Neuronal stem cell (in vitro differentiated cells): ENCODE results near the gene TTC28.

Experiments
- DNase-seq: peaks from one replicate; pipeline ENCODE4 v3.0.0-alpha.2; 2013; ENCODE audit warnings: low spot score
- H2AFZ ChIP-seq: one replicate; pipeline ENCODE4 v1.6.1; 2013; ENCODE audit warnings: mild to moderate bottlenecking, low read length, inconsistent platforms
- H2AK5ac ChIP-seq: 2 replicates; pipeline ENCODE4 v1.6.1; 2013; ENCODE audit warnings: low read depth, mild to moderate bottlenecking, inconsistent platforms, low read length, moderate library complexity, mixed read lengths
- H2BK120ac ChIP-seq: 2 replicates; pipeline ENCODE4 v1.6.1; 2013; ENCODE audit warnings: low read depth, mild to moderate bottlenecking, inconsistent platforms, low read length, moderate library complexity, mixed read lengths
- H2BK12ac ChIP-seq: one replicate; pipeline ENCODE4 v1.6.1; 2013; ENCODE audit warnings: low read length, inconsistent platforms
- H2BK15ac ChIP-seq: 2 replicates; pipeline ENCODE4 v1.6.1; 2013; ENCODE audit warnings: mild to moderate bottlenecking, low read length, inconsistent platforms, mixed read lengths
- H2BK5ac ChIP-seq: one replicate; pipeline ENCODE4 v1.6.1; 2013; ENCODE audit warnings: inconsistent platforms, mild to moderate bottlenecking, low read length, moderate library complexity
- H3K14ac ChIP-seq: one replicate; pipeline ENCODE4 v1.6.1; 2013; ENCODE audit warnings: low read length, inconsistent platforms
- H3K18ac ChIP-seq: 2 replicates; pipeline ENCODE4 v1.6.1; 2013; ENCODE audit warnings: low read length, inconsistent platforms
- H3K23ac ChIP-seq: 2 replicates; pipeline ENCODE4 v1.6.1; 2013; ENCODE audit warnings: low read depth, mild to moderate bottlenecking, mixed read lengths, low read length, inconsistent platforms; ENCODE audit not compliant: poor library complexity
- H3K27ac ChIP-seq: replicated peaks from 3 replicates; pipeline ENCODE4 v1.5.1; 2013; ENCODE audit warnings: low read length, inconsistent platforms
- H3K27me3 ChIP-seq, 3 experiments: 2 replicates each; pipeline ENCODE4 v1.6.1; 2013; ENCODE audit warnings: low read length in 3 of 3, mild to moderate bottlenecking in 2 of 3, inconsistent platforms in 1 of 3, low read depth in 1 of 3, mixed read lengths in 1 of 3, moderate library complexity in 1 of 3; ENCODE audit not compliant: control insufficient read depth in 3 of 3, insufficient read depth in 3 of 3
- H3K36me3 ChIP-seq, 2 donors: replicated peaks in 1 of 2; 2 replicates each; pipeline ENCODE4 v1.6.1; 2013; ENCODE audit warnings: low read length in 2 of 2; ENCODE audit not compliant: control insufficient read depth in 2 of 2, insufficient read depth in 2 of 2
- H3K4ac ChIP-seq: 2 replicates; pipeline ENCODE4 v1.6.1; 2013; ENCODE audit warnings: inconsistent platforms, mild to moderate bottlenecking, low read length, moderate library complexity
- H3K4me1 ChIP-seq, 2 donors: 1 replicate in 1 of 2; 2 replicates in 1 of 2; pipeline ENCODE4 v1.6.1; 2013; ENCODE audit warnings: low read length in 2 of 2, low read depth in 1 of 2; ENCODE audit not compliant: control insufficient read depth in 2 of 2, insufficient read depth in 1 of 2
- H3K4me2 ChIP-seq: one replicate; pipeline ENCODE4 v1.6.1; 2013; ENCODE audit warnings: mild to moderate bottlenecking, low read length, inconsistent platforms; ENCODE audit not compliant: insufficient read depth, poor library complexity, severe bottlenecking
- H3K4me3 ChIP-seq, 2 donors: 2 replicates each; pipeline ENCODE4 v1.5.1; 2013; ENCODE audit warnings: low read length in 2 of 2, mild to moderate bottlenecking in 2 of 2, inconsistent platforms in 1 of 2, moderate library complexity in 1 of 2
- H3K79me1 ChIP-seq: one replicate; pipeline ENCODE4 v1.6.1; 2013; ENCODE audit warnings: low read depth, mild to moderate bottlenecking, inconsistent platforms, low read length, moderate library complexity
- H3K9ac ChIP-seq: one replicate; pipeline ENCODE4 v1.6.1; 2013; ENCODE audit warnings: mild to moderate bottlenecking, low read depth, low read length, inconsistent platforms; ENCODE audit not compliant: poor library complexity
- H3K9me3 ChIP-seq, 2 donors: replicated peaks in 1 of 2; 2 replicates each; pipeline versions ENCODE3 to v1.6.1; 2013; ENCODE audit warnings: low read length in 2 of 2, mild to moderate bottlenecking in 2 of 2, inconsistent platforms in 1 of 2, low read depth in 1 of 2, mixed read lengths in 1 of 2, moderate library complexity in 1 of 2; ENCODE audit not compliant: control insufficient read depth in 2 of 2, insufficient read depth in 1 of 2
- H4K8ac ChIP-seq: one replicate; pipeline ENCODE4 v1.6.1; 2013; ENCODE audit warnings: low read depth, mild to moderate bottlenecking, inconsistent platforms, low read length, moderate library complexity
- H4K91ac ChIP-seq: one replicate; pipeline ENCODE4 v1.6.1; 2013; ENCODE audit warnings: low read length, low read depth, mild to moderate bottlenecking, inconsistent platforms; ENCODE audit not compliant: poor library complexity
- WGBS, 2 donors: extraction: QIAGEN DNeasy Blood & Tissue Kit; methylation state at CpG; one replicate each; pipeline ENCODE4 v1.1.7; 2013; ENCODE audit warnings: missing lambda C conversion rate in 2 of 2, mixed read lengths in 1 of 2; ENCODE audit not compliant: insufficient read length in 2 of 2, insufficient replicate concordance in 1 of 2; ENCODE audit errors: extremely low coverage in 2 of 2; 5-methylcytosine and 5-hydroxymethylcytosine counted together

TTC28 gene

DNA sequence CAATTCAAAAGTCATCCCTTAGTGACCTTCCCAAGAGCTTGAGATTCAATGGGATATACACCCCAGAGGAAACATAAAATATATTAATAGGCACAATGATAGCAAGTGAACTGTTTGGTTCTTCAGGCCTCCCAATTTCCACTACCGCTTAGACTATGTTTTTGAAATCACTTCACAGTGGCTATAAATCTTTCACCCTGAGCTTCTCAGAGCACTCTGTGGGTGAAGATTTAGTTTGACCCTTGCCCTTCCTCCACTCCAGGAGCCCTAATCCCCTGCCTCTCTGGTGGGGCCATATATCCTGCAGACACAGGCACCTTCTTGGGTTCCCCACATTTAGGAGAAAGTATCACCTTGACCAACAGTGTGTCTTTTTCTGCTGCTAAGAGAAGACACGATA is 573.7 kb downstream of the TTC28 start:
- no peak overlapping the region for H2BK5ac ChIP-seq
- no peak overlapping the region for H3K23ac ChIP-seq
- no peaks in the 10 kb centered on the region for H3K27me3 ChIP-seq
- H2BK12ac ChIP-seq, result no peak overlapping the region
- no peak overlapping the region for H3K14ac ChIP-seq
- no peak overlapping the region for H3K4me2 ChIP-seq
- H2BK15ac ChIP-seq, result no peak overlapping the region
- no CpG with 5 or more reads among the region's 2 CpGs for WGBS, 2 donors
- no peak overlapping the region for H2BK120ac ChIP-seq
- no peak overlapping the region for H2AK5ac ChIP-seq
- H3K9me3 ChIP-seq, result no peaks in the 10 kb centered on the region
- H2AFZ ChIP-seq, result no peak overlapping the region
- H3K79me1 ChIP-seq, result no peaks in the 10 kb centered on the region
- H3K36me3 ChIP-seq, result peaks cover 14 to 73% of the 10 kb centered on the region in 2 donors
- H3K27ac ChIP-seq, result no peak overlapping the region
- no peak overlapping the region for H3K18ac ChIP-seq
- no peak overlapping the region for H3K4me3 ChIP-seq
- no peaks in the 10 kb centered on the region for H3K4me1 ChIP-seq
- no peak overlapping the region for H4K91ac ChIP-seq
- no peak overlapping the region for H3K4ac ChIP-seq
- no peak overlapping the region for H4K8ac ChIP-seq
- no peak overlapping the region for H3K9ac ChIP-seq
- no peak for DNase-seq

DNA sequence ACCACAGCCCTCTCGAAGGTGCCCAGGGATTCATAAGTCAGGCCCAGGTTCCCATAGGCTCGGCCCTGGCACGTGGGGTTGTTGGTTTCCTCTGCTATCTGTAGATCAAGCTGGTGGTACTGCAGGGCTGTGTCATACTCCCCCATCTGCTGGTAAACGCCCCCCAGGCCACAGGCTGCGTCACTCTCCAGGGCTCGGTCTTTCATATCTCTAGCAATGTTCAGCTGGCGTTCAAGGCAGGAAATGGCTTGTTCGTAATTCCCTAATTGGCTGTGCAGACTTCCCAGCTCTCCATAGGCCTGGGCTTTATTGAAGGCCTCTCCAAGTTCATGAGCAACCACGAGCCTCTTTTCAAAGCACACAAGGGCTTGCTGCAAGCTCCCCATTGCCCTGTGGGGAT is 574.2 kb downstream of the TTC28 start:
- H3K9me3 ChIP-seq, result peaks cover 0 to 1% of the 10 kb centered on the region in 2 donors
- WGBS, 2 donors, result no CpG with 5 or more reads among the region's 9 CpGs
- H3K4me2 ChIP-seq, result no peak overlapping the region
- no peak overlapping the region for H2AK5ac ChIP-seq
- H2BK120ac ChIP-seq, result no peak overlapping the region
- no peak overlapping the region for H3K4ac ChIP-seq
- DNase-seq, result no peak
- no peak overlapping the region for H3K27ac ChIP-seq
- no peak overlapping the region for H3K4me3 ChIP-seq
- no peak overlapping the region for H4K8ac ChIP-seq
- H3K36me3 ChIP-seq, result peaks cover 15 to 76% of the 10 kb centered on the region in 2 donors
- H4K91ac ChIP-seq, result no peak overlapping the region
- H3K23ac ChIP-seq, result no peak overlapping the region
- no peak overlapping the region for H2AFZ ChIP-seq
- no peak overlapping the region for H2BK12ac ChIP-seq
- H3K27me3 ChIP-seq, result no peaks in the 10 kb centered on the region
- H3K14ac ChIP-seq, result no peak overlapping the region
- no peaks in the 10 kb centered on the region for H3K4me1 ChIP-seq
- no peak overlapping the region for H2BK15ac ChIP-seq
- no peak overlapping the region for H3K18ac ChIP-seq
- no peak overlapping the region for H3K9ac ChIP-seq
- no peak overlapping the region for H2BK5ac ChIP-seq
- no peaks in the 10 kb centered on the region for H3K79me1 ChIP-seq

DNA sequence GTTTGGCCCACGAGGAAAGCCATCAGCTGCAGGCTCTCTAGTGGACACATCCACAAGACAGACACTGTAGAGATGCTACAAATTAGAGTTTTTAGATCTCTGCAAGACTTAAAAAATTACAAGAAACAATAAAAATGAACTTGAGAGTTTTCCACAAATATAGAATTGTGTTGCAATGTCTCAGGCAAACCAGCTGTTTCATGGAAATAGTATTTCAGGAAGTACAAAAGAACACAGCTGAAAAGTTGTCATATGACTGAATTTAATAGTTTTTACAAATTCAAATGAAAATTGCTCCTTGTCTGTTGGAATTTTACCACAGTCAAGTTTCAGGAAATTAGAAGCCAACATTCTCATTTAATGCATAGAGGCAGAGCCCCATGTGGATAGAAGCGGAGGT is 576.0 kb downstream of the TTC28 start:
- H3K23ac ChIP-seq, result no peak overlapping the region
- no peak overlapping the region for H2BK15ac ChIP-seq
- no peak overlapping the region for H2BK5ac ChIP-seq
- H3K27ac ChIP-seq, result no peak overlapping the region
- H3K4ac ChIP-seq, result no peak overlapping the region
- no peaks in the 10 kb centered on the region for H3K4me1 ChIP-seq
- no peak overlapping the region for H3K14ac ChIP-seq
- H3K18ac ChIP-seq, result no peak overlapping the region
- no CpG with 5 or more reads among the region's 2 CpGs for WGBS, 2 donors
- H4K8ac ChIP-seq, result no peak overlapping the region
- no peak overlapping the region for H3K9ac ChIP-seq
- H3K4me2 ChIP-seq, result no peak overlapping the region
- no peak overlapping the region for H3K4me3 ChIP-seq
- no peak overlapping the region for H2AFZ ChIP-seq
- H4K91ac ChIP-seq, result no peak overlapping the region
- no peak overlapping the region for H2AK5ac ChIP-seq
- H2BK120ac ChIP-seq, result no peak overlapping the region
- DNase-seq, result no peak
- no peaks in the 10 kb centered on the region for H3K27me3 ChIP-seq
- peaks cover 0 to 2% of the 10 kb centered on the region in 2 donors for H3K9me3 ChIP-seq
- peaks cover 18 to 90% of the 10 kb centered on the region in 2 donors for H3K36me3 ChIP-seq
- H3K79me1 ChIP-seq, result no peaks in the 10 kb centered on the region
- no peak overlapping the region for H2BK12ac ChIP-seq

DNA sequence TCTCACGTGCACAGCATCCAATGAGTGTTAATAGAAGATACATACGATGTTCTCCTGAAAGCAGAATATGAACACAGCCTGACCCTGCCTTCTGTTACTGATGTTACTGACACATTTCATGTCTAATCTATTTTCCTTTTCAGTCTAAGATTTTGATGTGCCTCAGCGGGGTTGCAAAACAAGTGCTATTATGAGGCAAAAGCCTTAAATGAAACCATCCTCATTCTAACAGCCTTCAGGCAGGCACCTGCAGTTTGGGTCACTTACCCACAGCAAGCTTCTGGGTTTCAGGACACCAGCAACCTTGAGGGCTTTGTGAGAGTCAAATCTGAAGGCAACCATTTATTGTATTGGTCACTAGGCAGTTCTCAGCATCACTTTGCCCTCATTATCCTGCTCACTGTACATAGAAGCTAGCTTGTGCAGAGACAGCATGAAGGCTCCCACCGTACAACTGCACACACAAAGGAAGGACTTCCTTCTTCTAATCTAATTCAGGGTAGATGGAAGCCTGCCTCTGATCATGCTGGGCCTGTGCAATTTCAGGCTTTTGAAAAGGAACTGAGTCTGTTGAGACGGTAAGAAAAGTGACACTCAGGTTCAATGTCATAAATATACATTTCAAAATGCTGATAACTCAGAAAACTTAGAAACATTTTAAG is 577.4 kb downstream of the TTC28 start:
- no peak overlapping the region for H2BK15ac ChIP-seq
- no peak overlapping the region for H3K4ac ChIP-seq
- H2BK12ac ChIP-seq, result no peak overlapping the region
- H3K79me1 ChIP-seq, result no peaks in the 10 kb centered on the region
- H3K27me3 ChIP-seq, result no peaks in the 10 kb centered on the region
- no peak overlapping the region for H3K18ac ChIP-seq
- no peak overlapping the region for H4K8ac ChIP-seq
- no peak overlapping the region for H4K91ac ChIP-seq
- H2BK120ac ChIP-seq, result no peak overlapping the region
- no peak overlapping the region for H3K4me3 ChIP-seq
- DNase-seq, result no peak
- H3K4me2 ChIP-seq, result no peak overlapping the region
- H3K9me3 ChIP-seq, result peaks cover 0 to 2% of the 10 kb centered on the region in 2 donors
- H3K27ac ChIP-seq, result no peak overlapping the region
- no peak overlapping the region for H3K9ac ChIP-seq
- no CpG with 5 or more reads among the region's 5 CpGs for WGBS, 2 donors
- peaks cover 18 to 94% of the 10 kb centered on the region in 2 donors for H3K36me3 ChIP-seq
- no peak overlapping the region for H3K23ac ChIP-seq
- no peak overlapping the region for H2AK5ac ChIP-seq
- H3K14ac ChIP-seq, result no peak overlapping the region
- no peak overlapping the region for H2AFZ ChIP-seq
- no peaks in the 10 kb centered on the region for H3K4me1 ChIP-seq
- H2BK5ac ChIP-seq, result no peak overlapping the region
